CD4-positive, alpha-beta T cell (primary cell): ENCODE measurements around the gene ASTN2. TPM values are rescaled to one million over a fixed set of nuclear protein-coding genes. Genes with fewer than 3 reads are reported as not detected.

Experiments used
- ATAC-seq: fragments of 200-7000 bp; cut with Tn5 transposase; one replicate; pipeline ENCODE4 v1.10.0; 2022; ENCODE audit warnings: mild to moderate bottlenecking; ENCODE audit not compliant: poor library complexity
- CTCF ChIA-PET: fragments of 350-600 bp; sonication (Branson Sonifier 250); formaldehyde crosslinking; loops from one replicate; lab custom pipeline; 2021; ENCODE audit warnings: antibody characterized with exemption, inconsistent platforms; lab: Charles Lee
- POLR2A ChIA-PET: fragments of 350-600 bp; sonication (Branson Sonifier 250); formaldehyde crosslinking; loops from one replicate; lab custom pipeline; 2021; ENCODE audit warnings: antibody characterized with exemption, inconsistent platforms; lab: Charles Lee
- DNase-seq, 14 experiments: peaks; one replicate each; pipeline ENCODE4 v3.0.0-alpha.2; 2013 to 2020; ENCODE audit warnings: mixed read lengths in 2 of 14
- H3K27ac ChIP-seq, 2 donors: one replicate each; pipeline versions ENCODE4 v1.5.1 to v1.7.0; 2013; ENCODE audit warnings: low read length in 2 of 2, low read depth in 1 of 2, mild to moderate bottlenecking in 1 of 2
- H3K27me3 ChIP-seq, 2 experiments: 1 replicate in 1 of 2; 2 replicates in 1 of 2; pipeline versions ENCODE4 v1.6.1 to v1.7.0; 2013; ENCODE audit warnings: low read length in 2 of 2, control low read depth in 1 of 2, mild to moderate bottlenecking in 1 of 2, moderate library complexity in 1 of 2; ENCODE audit not compliant: insufficient read depth in 2 of 2, control insufficient read depth in 1 of 2
- H3K36me3 ChIP-seq: one replicate; pipeline ENCODE4 v1.6.1; 2013; ENCODE audit warnings: low read length, control low read depth; ENCODE audit not compliant: insufficient read depth
- H3K4me1 ChIP-seq: one replicate; pipeline ENCODE4 v1.6.1; 2013; ENCODE audit warnings: low read length, control low read depth; ENCODE audit not compliant: insufficient read depth
- H3K4me3 ChIP-seq: one replicate; pipeline ENCODE4 v1.5.1; 2013; ENCODE audit warnings: mild to moderate bottlenecking, low read length, moderate library complexity
- H3K9me3 ChIP-seq, 2 experiments: 1 replicate in 1 of 2; 2 replicates in 1 of 2; pipeline versions ENCODE4 v1.6.1 to v1.7.0; 2013; ENCODE audit warnings: low read length in 2 of 2, mild to moderate bottlenecking in 2 of 2, control low read depth in 1 of 2, moderate library complexity in 1 of 2; ENCODE audit not compliant: control insufficient read depth in 1 of 2, insufficient read depth in 1 of 2
- H3K27ac Mint-ChIP-seq: one replicate; pipeline ENCODE4 v1.8.0; 2020; ENCODE audit warnings: mixed read lengths
- H3K27me3 Mint-ChIP-seq: one replicate; pipeline ENCODE4 v1.8.0; 2021; ENCODE audit warnings: mixed read lengths
- H3K36me3 Mint-ChIP-seq: one replicate; pipeline ENCODE4 v1.8.0; 2021; ENCODE audit warnings: low read depth, mixed read lengths
- H3K4me1 Mint-ChIP-seq: one replicate; pipeline ENCODE4 v1.8.0; 2021; ENCODE audit warnings: low read depth, mixed read lengths
- H3K4me3 Mint-ChIP-seq: one replicate; pipeline ENCODE4 v1.8.0; 2020; ENCODE audit warnings: mild to moderate bottlenecking, mixed read lengths
- H3K9me3 Mint-ChIP-seq: one replicate; pipeline ENCODE4 v1.8.0; 2020; ENCODE audit warnings: mixed read lengths
- CTCF ChIP-seq: fragments of 200-600 bp; IDR thresholded peaks from one replicate; pipeline ENCODE4 v1.8.0; 2022; ENCODE audit warnings: antibody characterized with exemption, mild to moderate bottlenecking
- intact Hi-C, 2 experiments: fragments of 100-400 bp; cut with DNase I in 1 of 2; cut with micrococcal nuclease in 1 of 2; formaldehyde crosslinking; loops; one replicate each; pipeline versions ENCODE4 v1.15.1 to v1.9.0; 2023 to 2025; cut with DNase I, micrococcal nuclease
- total RNA-seq, 174 experiments: library from RNA in 2 of 174; stranded (reverse) in 2 of 174; gene quantifications; one replicate each; pipeline ENCODE4 v1.2.3 and lab custom pipeline; 2021 to 2026

The ASTN2 gene
- total RNA-seq, 2 experiments from 2014 or later, result 2.3 to 2.4 TPM

GRCh38 chr9:117317192-117317591, 97.7 kb downstream of the ASTN2 start:
- no peaks in the 10 kb centered on the region for H3K9me3 ChIP-seq
- Mint-ChIP-seq H3K27ac (no peak overlapping the region), H3K4me3 (no peak overlapping the region), H3K27me3 (peaks cover 3% of the 10 kb centered on the region), H3K9me3 (no peaks in the 10 kb centered on the region), H3K36me3 (no peaks in the 10 kb centered on the region), H3K4me1 (no peaks in the 10 kb centered on the region)
- POLR2A ChIA-PET, result no interaction called here
- intact Hi-C loops, result no loop called here
- H3K4me1 ChIP-seq, result no peaks in the 10 kb centered on the region
- DNase-seq (no peak), ATAC-seq (no peak)
- no peak for TF ChIP-seq CTCF
- H3K27ac ChIP-seq, result no peak overlapping the region
- CTCF ChIA-PET, result no interaction called here
- no peaks in the 10 kb centered on the region for H3K36me3 ChIP-seq
- no peaks in the 10 kb centered on the region for H3K27me3 ChIP-seq
- no peak overlapping the region for H3K4me3 ChIP-seq

- no peak for ATAC-seq
- no peak overlapping the region for H3K4me3 ChIP-seq
- Mint-ChIP-seq H3K4me1 (no peaks in the 10 kb centered on the region), H3K4me3 (no peak overlapping the region), H3K9me3 (no peaks in the 10 kb centered on the region), H3K36me3 (no peaks in the 10 kb centered on the region), H3K27me3 (peaks cover 3% of the 10 kb centered on the region), H3K27ac (no peak overlapping the region)
- ChIA-PET POLR2A (no interaction called here), CTCF (no interaction called here)
- no peak for TF ChIP-seq CTCF
- H3K4me1 ChIP-seq, result no peaks in the 10 kb centered on the region
- intact Hi-C loops, result no loop called here
- H3K36me3 ChIP-seq, result no peaks in the 10 kb centered on the region
- H3K9me3 ChIP-seq, result no peaks in the 10 kb centered on the region
- no peak for DNase-seq
- no peaks in the 10 kb centered on the region for H3K27me3 ChIP-seq
- H3K27ac ChIP-seq, result no peak overlapping the region
These were observed 99.6 kb downstream of the ASTN2 start for GRCh38 chr9:117315236-117315635.

GRCh38 chr9:117313989-117314388, 100.9 kb downstream of the ASTN2 start:
- ChIA-PET POLR2A (no interaction called here), CTCF (no interaction called here)
- Histone ChIP-seq H3K4me3 (no peak overlapping the region), H3K27me3 (no peaks in the 10 kb centered on the region), H3K36me3 (no peaks in the 10 kb centered on the region), H3K4me1 (no peaks in the 10 kb centered on the region), H3K27ac (no peak overlapping the region), H3K9me3 (no peaks in the 10 kb centered on the region)
- Mint-ChIP-seq H3K9me3 (no peaks in the 10 kb centered on the region), H3K4me3 (no peak overlapping the region), H3K27me3 (peaks cover 3% of the 10 kb centered on the region), H3K36me3 (no peaks in the 10 kb centered on the region), H3K4me1 (no peaks in the 10 kb centered on the region), H3K27ac (no peak overlapping the region)
- ATAC-seq (no peak), DNase-seq (no peak)
- intact Hi-C loops, result no loop called here
- TF ChIP-seq CTCF, result no peak
